Umbilical cord (tissue), 2 donors: ENCODE results near the gene NHLRC4. TPM values are rescaled to one million over a fixed set of nuclear protein-coding genes. Genes with fewer than 3 reads are reported as not detected.

Experiments used
- DNase-seq: peaks from one replicate; pipeline ENCODE4 v3.0.0-alpha.2; 2015; ENCODE audit warnings: low spot score
- total RNA-seq: library from RNA; depleted of rRNA; stranded (reverse); fragments of >200 nt; gene quantifications from one replicate; pipeline ENCODE4 v1.2.3, GENCODE V29; 2014; ENCODE audit warnings: low replicate concordance; ENCODE audit not compliant: insufficient read depth

Gene NHLRC4
- total RNA-seq, 1 donor from 2014 or later = 0.48 TPM

DNA sequence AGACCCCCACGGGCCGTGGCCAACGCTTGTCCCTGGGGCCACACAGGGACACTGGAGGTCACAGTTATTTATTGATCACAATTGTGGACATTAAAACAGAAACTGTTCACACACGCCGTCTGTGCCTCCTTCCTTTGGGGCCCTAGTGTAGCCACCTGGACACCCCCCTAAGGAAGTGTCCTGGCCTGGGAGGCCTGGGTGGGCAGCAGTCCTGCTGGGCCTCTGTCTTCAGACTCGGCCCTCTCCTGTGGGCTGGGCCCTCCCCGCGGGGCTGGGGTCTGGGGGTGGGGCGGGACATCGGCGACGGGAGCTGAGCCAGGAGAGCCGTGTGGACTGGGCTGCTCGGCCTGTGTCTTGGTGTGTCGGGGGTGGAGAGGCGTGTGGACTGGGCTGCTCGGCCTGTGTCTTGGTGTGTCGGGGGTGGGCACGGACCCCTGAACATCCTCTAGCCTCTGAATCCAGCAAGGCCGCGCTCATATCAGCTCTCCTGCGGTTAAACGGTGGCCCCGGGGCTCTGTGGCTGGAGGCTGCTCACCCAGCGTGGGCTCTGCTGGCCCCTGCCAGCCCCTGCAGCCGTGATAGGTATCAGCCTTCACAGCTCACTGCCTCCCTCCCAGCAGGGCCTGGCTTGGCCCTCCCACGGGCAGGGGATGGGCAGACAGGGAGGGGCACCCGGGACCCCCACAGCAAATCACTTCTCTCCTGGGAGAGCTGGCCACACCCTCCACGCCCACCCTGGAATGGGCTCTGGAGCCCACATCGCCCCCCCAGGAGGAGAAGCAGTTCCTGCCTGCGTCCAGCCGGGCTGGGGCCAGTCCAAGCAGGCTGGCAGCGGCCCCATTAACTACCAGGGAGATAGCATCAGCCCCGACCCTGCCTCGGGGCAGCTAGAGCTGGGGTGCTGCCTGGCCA, 1.1 kb upstream of the NHLRC4 start:
- DNase-seq = peak; percentile 61

DNA sequence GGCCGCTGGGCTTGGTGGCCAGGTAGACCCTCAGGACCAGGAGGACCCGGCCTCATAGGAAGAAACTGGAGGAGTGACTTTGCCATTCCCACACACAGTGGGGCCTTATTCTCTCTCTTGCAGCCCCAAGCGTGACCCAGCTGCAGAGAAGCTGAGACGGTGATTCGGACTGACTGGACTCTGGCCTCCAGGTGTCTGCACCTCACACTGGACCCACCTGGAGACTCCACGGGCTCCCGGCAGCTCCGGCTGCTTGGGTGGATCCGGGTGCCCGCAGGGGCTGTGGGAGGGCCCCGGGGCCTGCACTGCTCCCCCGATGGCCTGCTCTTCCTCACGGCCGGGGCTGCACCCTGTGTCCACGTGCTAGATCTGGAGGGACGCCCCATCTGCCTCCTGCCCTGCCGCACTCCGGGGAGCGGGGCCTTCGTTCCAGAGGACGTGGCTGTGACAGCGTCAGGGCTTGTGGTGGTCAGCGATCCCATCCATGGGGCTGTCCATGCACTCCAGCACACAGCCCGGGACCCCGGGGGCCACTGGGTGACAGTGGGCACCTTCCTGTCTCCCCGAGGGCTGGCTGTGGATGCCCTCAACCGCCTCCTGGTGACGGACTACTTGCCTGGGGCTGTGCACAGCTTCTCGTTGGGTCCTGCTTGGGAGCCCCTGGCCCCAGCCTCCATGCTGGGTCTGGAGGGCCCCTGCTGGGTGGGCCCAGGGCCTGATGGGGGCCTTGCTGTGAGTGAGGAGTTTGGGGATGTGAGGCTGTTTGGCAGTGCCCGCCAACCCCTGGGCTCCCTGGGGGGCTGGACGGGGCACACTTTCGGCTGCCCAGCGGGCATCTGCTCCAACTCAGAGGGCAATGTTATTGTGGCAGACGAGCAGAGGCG, 810 bp downstream of the NHLRC4 start:
- DNase-seq = no peak

DNA sequence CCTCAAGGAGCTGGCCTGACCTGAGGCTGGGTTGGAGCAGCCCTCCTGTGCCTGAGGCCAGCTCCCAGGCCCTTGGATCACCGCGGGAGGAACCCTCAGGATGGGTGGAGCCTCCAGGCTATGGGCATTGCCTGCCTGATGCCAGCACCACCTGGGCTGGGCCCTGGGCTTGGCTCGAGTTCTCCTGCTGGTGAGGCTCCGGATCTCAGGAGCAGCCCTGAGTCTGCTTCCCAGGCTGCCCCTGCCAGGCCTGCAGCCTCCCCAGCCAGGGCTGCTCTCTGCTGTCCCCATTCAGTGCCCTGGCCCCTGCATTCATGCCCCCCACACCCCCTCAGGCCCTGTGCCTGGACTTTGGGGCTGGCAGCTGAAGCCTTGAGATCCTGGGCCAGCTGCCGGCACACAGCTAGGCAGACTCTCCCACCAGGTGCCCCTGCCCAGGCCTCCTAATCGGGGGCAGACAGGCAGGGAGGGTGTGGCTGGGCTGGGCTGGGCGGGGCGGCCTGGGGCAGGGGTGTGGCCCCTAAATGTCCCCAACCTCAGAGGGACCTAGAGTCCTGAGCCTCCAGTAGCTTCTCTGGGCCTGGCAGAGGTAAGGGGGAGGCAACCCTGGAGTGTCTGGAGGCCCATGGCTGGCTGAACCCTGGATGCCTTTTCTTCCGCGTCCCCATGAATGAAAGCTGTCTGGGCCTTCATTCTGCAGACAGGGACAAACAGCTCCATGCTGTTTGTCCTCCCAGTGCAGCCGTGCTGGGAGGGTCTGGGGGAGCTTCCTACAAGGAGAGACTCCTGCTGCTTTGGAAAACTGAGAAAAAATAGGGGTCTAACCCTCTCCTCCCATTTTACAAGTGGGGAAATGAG, 1.8 kb downstream of the NHLRC4 start:
- DNase-seq = no peak

DNA sequence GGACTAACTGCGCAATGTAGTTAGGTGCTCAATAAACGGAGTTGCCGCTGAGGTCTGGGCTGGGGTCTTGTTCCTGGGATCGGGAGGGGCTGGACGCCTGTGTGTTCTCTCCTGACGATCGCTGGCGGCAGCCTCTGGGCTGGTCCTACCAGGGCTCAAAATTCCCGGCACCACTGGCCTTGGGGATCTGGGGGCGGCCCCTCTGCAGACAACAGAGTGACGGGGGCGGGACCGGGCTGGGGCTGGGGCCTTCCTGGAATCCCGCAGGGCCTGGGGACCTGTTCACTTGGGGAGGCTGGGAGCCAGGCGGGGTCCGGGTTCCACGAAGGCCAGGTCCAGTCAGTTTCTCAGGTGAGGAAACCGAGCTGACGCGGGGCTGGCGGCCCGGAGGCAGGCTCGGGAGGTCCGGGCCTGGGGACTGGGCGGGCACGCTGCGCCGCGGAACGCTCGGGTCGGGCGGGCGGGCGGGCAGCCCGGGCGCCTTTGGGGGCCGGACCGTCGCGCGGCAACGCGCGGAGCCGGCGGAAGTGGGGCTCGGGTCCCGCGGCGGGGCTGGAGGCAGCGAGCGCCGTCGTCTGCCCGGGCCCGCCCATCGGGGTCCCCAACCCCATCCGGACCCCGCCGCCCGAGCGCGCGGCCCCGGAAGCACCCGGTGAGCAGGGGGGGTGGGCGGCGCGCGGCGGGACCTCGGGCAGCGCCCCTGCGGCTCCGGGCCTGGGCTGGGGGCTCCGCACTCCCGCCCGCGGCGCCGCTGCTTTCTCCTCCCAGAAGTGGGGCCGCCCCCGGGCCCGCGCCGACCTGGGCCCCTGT, 2.8 kb downstream of the NHLRC4 start, which contains the start of gene PIGQ:
Gene PIGQ, plus strand, starts transcription at position 524 of the 810 bp plus-strand sequence. CDS start 4,107 bp downstream, outside the sequence.
- DNase-seq = peak; percentile 81

DNA sequence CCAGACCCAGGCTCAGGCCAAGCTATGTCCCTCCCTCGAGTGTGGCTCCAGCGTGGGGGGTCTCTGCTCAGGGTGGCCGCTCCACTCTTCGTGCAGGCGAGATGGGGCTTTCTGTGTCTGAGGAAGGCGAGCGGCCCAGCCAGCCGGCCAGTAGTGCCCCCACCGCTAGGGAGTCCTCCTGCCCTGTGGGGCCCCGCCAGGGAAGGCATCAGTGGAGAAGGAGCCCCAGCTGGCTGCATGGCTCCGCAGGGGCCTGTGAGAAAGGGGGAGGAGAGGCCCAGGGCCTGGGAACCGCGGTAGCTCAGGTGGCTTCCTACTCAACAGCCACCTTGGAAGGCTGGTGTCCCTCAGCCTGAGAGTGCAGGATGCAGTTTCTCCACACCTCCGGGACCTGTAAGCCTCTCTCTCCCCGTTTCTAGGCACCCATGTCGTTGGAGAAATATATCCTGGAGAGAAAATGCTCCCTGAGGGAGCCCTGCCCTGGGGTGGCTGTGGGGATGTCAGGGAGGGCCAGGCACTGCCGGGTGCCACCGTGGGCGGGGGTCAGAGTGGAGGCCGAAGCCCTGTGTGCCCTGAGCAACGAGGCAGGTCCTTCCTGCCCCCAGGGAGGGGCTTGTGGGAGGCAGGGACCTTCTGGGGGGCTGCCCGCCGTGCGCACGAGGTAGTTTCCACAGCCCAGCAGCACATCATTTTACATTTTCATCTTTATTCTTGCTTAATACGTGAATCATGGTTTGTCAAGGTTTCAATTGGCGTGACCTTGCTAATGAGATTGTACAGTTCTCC, 6.3 kb downstream of the NHLRC4 start:
- no peak for DNase-seq

DNA sequence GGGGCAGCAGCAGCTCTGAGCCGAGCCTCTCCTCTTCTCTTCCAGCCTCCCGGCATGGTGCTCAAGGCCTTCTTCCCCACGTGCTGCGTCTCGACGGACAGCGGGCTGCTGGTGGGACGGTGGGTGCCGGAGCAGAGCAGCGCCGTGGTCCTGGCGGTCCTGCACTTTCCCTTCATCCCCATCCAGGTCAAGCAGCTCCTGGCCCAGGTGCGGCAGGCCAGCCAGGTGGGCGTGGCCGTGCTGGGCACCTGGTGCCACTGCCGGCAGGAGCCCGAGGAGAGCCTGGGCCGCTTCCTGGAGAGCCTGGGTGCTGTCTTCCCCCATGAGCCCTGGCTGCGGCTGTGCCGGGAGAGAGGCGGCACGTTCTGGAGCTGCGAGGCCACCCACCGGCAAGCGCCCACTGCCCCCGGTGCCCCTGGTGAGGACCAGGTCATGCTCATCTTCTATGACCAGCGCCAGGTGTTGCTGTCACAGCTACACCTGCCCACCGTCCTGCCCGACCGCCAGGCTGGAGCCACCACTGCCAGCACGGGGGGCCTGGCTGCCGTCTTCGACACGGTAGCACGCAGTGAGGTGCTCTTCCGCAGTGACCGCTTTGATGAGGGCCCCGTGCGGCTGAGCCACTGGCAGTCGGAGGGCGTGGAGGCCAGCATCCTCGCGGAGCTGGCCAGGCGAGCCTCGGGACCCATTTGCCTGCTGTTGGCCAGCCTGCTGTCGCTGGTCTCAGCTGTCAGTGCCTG, 7.4 kb downstream of the NHLRC4 start:
- no peak for DNase-seq

DNA sequence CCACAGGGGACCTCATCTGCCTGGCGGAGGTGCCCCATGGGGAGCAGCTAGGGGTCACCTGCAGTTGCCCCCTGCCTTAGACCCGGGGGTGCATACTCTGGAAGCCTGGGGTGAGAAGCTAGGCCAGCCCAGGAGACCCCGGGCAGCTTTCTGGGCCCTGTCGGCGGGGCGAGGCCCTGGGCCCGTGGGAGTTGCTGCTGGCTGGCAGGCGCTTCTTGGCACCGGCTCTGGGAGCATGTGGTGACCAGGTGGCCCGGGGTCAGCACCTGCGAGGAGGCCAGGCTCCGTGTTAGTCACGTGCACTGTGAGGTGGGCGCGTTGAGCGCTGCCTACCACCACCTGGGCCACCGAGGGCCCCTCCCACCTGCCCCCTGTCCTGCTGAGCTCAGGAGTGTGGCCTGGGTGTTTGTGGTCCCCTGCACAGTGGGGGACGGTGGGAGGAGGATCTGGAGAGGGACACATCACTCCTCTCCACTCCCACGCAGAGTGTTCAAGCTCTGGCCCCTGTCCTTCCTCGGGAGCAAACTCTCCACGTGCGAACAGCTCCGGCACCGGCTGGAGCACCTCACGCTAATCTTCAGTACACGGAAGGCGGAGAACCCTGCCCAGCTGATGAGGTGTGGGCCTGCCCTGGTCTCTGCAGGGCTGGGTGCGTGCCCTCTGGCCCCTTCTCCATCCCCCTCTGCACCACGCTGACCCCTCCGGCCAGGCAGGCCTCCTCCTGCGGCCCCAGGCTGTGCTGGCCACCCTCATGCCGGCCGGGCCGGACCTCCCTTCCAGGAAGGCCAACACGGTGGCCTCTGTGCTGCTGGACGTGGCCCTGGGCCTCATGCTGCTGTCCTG, 8.8 kb downstream of the NHLRC4 start:
- no peak for DNase-seq

DNA sequence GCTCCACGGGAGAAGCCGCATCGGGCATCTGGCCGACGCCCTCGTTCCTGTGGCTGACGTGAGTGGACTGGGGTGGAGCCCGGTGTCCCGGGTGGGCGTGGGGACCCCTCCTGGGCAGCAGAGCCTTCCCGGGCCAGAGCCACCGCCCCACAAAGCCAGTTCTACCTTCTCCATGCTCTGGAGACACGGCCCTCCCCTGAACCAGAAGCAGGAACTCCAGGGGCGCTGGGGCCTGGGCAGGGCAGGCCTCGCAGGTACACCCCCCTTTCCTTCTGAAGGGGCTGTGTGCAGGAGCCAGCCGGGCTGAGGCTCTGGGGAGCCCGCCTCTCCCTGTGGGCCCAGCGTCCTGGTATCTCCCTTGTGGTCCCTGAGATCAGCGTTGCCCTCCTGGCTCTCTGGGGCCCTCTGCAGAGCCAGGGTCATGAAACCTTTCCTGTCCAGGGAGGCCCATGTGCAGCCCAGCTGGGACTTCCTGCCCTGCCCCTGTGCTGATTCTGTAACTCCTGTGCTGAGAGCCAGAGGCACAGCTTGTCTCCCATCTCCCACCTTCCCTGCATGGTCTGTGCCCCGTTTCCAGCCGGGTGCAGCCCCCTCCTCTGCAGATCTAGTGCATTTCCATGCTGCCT, 9.5 kb downstream of the NHLRC4 start:
- DNase-seq = no peak

DNA sequence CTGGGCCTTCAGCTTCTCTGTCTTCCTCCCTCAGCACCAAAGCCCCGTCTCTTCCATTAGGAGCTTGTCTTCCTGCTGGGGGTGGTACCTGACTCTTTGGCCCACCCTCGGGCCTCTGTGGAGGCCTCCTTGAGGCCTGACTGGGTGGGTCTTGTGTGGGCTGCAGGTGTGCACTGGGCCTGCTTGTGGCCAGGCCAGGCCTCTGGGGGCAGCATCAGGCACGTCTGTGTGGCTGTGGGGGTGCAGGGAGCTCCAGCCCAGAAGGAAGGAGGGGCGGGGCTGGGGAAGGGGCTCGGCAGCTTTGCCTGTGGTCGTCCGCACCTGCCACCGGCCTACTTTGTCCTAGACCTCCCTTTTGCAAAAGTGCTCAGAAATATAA, 10.0 kb downstream of the NHLRC4 start:
- DNase-seq = no peak

DNA sequence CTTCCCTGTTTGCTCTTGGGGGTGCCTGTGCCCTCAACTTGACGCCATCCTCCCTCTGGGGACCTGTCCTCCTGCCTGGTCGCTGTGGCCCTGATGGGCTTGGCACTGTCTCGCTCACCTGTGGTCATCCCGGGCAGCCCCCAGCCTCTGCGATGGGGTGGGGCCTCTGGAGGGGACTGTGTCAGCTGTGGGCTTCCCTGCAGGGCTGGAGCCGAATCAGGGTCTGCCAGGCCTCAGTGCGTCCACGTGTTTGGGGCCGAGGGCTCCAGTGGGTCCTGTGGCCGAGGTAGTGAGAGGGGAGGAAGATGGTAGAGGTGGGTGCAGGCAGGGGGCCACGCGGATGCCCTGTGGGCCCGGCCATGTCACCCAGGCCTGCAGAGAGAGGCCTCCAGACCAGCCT, 11.0 kb downstream of the NHLRC4 start:
- DNase-seq = no peak

DNA sequence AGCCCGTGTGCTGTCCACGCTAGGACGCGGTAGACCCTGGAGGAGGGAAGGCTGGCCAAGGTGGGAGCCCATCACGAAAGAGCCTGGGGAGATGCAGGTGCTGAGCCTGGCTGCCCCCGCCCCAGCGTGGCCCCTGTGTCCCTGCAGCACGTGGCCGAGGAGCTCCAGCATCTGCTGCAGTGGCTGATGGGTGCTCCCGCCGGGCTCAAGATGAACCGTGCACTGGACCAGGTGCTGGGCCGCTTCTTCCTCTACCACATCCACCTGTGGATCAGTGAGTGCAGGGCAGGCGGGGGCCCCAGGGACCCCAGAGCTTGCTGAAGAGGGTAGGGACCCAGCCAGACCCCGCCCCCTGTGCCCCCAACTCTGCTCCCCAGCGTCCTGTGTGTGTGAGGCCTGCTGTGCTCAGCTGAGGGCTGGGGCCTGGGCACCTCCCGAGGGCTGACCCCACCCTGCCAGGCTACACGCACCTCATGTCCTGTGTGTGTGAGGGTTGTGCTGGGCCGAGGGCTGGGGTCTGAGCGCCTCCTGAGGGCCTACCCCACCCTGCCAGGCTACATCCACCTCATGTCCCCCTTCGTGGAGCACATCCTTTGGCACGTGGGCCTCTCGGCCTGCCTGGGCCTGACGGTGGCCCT, 11.5 kb downstream of the NHLRC4 start:
- DNase-seq = no peak

DNA sequence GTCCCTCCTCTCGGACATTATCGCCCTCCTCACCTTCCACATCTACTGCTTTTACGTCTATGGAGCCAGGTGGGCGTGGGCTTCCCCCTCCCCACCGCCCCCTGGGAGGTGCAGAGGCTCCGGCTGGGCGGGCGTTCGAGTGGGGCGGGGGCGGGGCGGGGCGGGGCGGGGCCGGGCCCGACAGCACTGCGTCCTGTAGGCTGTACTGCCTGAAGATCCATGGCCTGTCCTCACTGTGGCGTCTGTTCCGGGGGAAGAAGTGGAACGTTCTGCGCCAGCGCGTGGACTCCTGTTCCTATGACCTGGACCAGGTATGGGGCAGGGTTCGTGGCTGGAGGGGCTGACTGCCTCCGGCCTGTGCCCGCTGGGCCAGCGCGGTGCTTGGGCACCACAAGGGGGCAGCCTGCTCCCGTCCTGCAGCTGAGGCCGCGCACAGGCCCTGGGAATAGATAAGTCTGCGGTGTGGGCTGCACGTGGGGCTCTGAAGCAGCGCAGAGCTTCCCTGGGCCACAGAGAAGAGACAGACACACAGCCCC, 12.1 kb downstream of the NHLRC4 start:
- peak; percentile 63 for DNase-seq

DNA sequence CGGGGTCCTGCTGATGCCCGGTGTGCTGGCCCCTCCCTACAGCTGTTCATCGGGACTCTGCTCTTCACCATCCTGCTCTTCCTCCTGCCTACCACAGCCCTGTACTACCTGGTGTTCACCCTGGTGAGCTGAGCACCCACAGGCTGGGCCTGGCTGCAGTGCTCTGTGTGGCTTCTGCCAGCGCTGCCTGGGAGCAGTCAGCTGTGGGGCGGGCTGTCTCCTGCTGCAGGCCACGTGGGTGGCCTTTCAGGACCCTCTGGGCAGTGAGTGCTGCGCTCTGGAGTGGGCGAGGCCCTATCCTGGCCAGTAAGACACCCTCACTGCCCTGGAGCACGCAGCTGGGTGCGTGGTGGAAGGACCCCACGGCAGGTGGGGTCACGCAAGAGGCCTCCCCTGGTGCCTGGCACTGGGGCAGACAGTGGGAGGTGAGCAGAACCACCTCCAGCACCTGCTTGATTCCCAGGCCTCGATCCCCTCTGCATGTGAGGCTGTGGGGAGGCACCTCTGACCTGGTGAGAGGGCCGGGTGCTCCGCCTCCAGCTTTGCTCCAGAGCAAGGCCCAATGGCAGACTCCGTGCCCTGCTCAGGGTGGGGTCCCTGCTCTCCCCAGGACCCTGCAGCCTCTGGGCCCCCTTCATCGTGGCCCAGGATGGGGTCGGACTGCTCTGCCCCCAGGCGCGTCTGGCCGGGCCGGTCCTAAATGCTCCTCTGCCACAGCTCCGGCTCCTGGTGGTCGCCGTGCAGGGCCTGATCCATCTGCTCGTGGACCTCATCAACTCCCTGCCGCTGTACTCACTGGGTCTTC, 13.5 kb downstream of the NHLRC4 start:
- no peak for DNase-seq

DNA sequence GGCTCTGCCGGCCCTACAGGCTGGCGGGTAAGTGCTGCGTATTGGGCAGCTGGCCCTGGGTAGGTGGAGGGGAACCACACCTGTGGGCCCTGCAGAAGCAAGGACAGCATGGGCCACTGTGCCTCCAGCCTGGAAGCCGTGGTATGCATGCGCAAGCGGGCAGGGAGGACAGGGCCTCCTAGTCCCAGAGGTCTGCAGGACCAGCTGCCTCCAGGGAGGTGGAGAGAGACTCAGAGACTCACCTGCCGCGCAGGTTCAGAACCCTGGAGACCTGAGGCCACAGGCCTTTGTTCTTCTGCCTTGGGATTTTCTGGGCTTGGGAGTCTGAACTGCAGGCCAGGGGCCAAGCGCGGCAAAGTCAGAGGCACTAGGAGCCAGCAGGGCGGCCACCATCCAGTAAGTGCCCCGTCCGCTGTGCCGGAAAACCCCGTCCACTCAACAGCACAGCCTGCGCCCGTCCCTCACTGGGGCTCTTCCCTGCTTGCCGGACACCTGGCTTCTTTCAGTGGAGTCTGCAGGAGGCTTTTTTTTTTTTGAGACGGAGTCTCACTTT, 14.2 kb downstream of the NHLRC4 start:
- DNase-seq = no peak

DNA sequence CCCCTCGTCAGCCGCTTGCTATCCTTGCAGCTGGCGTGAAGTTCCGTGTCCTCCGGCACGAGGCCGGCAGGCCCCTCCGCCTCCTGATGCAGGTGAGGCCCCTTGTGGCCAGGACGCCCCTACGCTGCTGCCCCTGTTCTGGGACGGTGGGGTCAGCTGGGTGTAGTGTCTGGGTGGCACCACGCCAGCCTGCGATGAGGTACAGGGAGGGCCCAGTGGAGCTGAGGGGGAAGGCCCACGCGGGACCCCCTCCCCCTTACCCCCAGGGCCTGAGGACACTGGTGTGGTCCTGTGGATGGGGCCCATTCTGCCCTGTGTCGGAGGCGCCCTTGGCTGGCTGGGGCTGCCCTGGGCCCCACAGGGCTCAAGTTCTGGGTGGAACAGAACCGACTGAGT, 15.4 kb downstream of the NHLRC4 start:
- no peak for DNase-seq
